ENCODE data around the gene PSMD13.

Gene PSMD13

GRCh38 chr11:292211-293121 is 55.7 kb downstream of the PSMD13 start:
- H3K27ac ChIP-seq = no peak overlapping the region
- TF ChIP-seq CTCF (conservative IDR thresholded peaks at IDR 0.05) (no peak), ZFX (IDR thresholded peaks at IDR 0.05) (no peak)

- no peak overlapping the region for H3K27ac ChIP-seq
- TF ChIP-seq CTCF (conservative IDR thresholded peaks at IDR 0.05) = no peak
These were observed 56.6 kb downstream of the PSMD13 start for GRCh38 chr11:293271-293851.

- TF ChIP-seq CTCF (conservative IDR thresholded peaks at IDR 0.05) (no peak), ZFX (IDR thresholded peaks at IDR 0.05) (no peak)
- no peak overlapping the region for H3K27ac ChIP-seq
These were observed 57.3 kb downstream of the PSMD13 start for GRCh38 chr11:293852-294661.

- TF ChIP-seq CTCF (conservative IDR thresholded peaks at IDR 0.05) (no peak), ZFX (IDR thresholded peaks at IDR 0.05) (no peak)
- no peak overlapping the region for H3K27ac ChIP-seq
These were observed 58.0 kb downstream of the PSMD13 start for GRCh38 chr11:294780-295179.

- TF ChIP-seq ZFX (IDR thresholded peaks at IDR 0.05) = no peak
- no peak for TF ChIP-seq CTCF (conservative IDR thresholded peaks at IDR 0.05)
- H3K27ac ChIP-seq = no peak overlapping the region
These were observed 58.8 kb downstream of the PSMD13 start for GRCh38 chr11:295351-296170.

- no peak overlapping the region for H3K27ac ChIP-seq
- TF ChIP-seq CTCF (conservative IDR thresholded peaks at IDR 0.05) (no peak), ZFX (IDR thresholded peaks at IDR 0.05) (no peak)
These were observed 59.6 kb downstream of the PSMD13 start for GRCh38 chr11:296171-297050.

All from C4-2B (cell line).